Effector CD8-positive, alpha-beta T cell (primary cell): ENCODE data around the gene ANKUB1.
"Not testable (repeated sequence)": the region's sequence is repeated elsewhere in the genome, so short reads cannot be mapped to it uniquely, and the experiment has no call there.

Experiments used
- DNase-seq: peaks from one replicate; lab custom pipeline; 2025; lab: John Stamatoyannopoulos, UW
- total RNA-seq, 4 experiments: gene quantifications; one replicate each; lab custom pipeline; 2026; lab: John Stamatoyannopoulos, UW

ANKUB1 gene
- 0 reads per million in 4 experiments for total RNA-seq

- no peak for DNase-seq
Measured at GRCh38 chr3:149792452-149793270, at the start of gene ANKUB1. Gene ANKUB1 (minus strand): TSS chr3:149792554. CDS start chr3:149792366, 188 bp downstream.

GRCh38 chr3:149839896-149840295 is 47.5 kb upstream of the ANKUB1 start:
- DNase-seq, result no peak

- not testable (repeated sequence) for DNase-seq
Measured at GRCh38 chr3:149839469-149839868, 47.1 kb upstream of the ANKUB1 start.

- DNase-seq, result not testable (repeated sequence)
Measured at GRCh38 chr3:149838491-149838890, 46.1 kb upstream of the ANKUB1 start.

- DNase-seq, result no peak
Measured at GRCh38 chr3:149833241-149833640, 40.9 kb upstream of the ANKUB1 start.

GRCh38 chr3:149832086-149832485 is 39.7 kb upstream of the ANKUB1 start:
- DNase-seq, result no peak

GRCh38 chr3:149831321-149831720 is 39.0 kb upstream of the ANKUB1 start:
- no peak for DNase-seq

GRCh38 chr3:149830902-149831301 is 38.5 kb upstream of the ANKUB1 start:
- DNase-seq, result no peak

GRCh38 chr3:149829631-149830030 is 37.3 kb upstream of the ANKUB1 start:
- DNase-seq, result not testable (repeated sequence)

GRCh38 chr3:149828390-149828789 is 36.0 kb upstream of the ANKUB1 start:
- no peak for DNase-seq

- no peak for DNase-seq
Measured at GRCh38 chr3:149826636-149827035, 34.3 kb upstream of the ANKUB1 start.

GRCh38 chr3:149820183-149820582 is 27.8 kb upstream of the ANKUB1 start:
- no peak for DNase-seq

GRCh38 chr3:149819432-149819831 is 27.1 kb upstream of the ANKUB1 start:
- no peak for DNase-seq

- DNase-seq, result no peak
Measured at GRCh38 chr3:149816986-149817385, 24.6 kb upstream of the ANKUB1 start.

- DNase-seq, result no peak
Measured at GRCh38 chr3:149816311-149816710, 24.0 kb upstream of the ANKUB1 start.

GRCh38 chr3:149815728-149816127 is 23.4 kb upstream of the ANKUB1 start:
- DNase-seq, result no peak

- DNase-seq, result no peak
Measured at GRCh38 chr3:149815321-149815720, 23.0 kb upstream of the ANKUB1 start.

- DNase-seq, result no peak
Measured at GRCh38 chr3:149813367-149814281, 21.3 kb upstream of the ANKUB1 start.

- peak; percentile 88 for DNase-seq
Measured at GRCh38 chr3:149812606-149813366, 20.4 kb upstream of the ANKUB1 start, which contains the start of gene RNF13. Gene RNF13 (plus strand): TSS chr3:149813215. CDS start chr3:149846027, 32,812 bp downstream.

- no peak for DNase-seq
Measured at GRCh38 chr3:149812165-149812605, 19.8 kb upstream of the ANKUB1 start.

GRCh38 chr3:149810846-149811245 is 18.5 kb upstream of the ANKUB1 start:
- no peak for DNase-seq

- no peak for DNase-seq
Measured at GRCh38 chr3:149809699-149810098, 17.3 kb upstream of the ANKUB1 start.
